ENCODE results near the gene SVIL.

- TF ChIP-seq POLR2AphosphoS5 (IDR thresholded peaks at IDR 0.05) = peak in 2 of 4 donors; percentile 32 to 46
- no peak for TF ChIP-seq CTCF (IDR thresholded peaks at IDR 0.05)
- no peak for TF ChIP-seq POLR2A (IDR thresholded peaks at IDR 0.05)
These were observed 39.0 kb downstream of the SVIL start for GRCh38 chr10:29595636-29596225.
